ENCODE measurements around the gene TTC28. TPM values are rescaled to one million over a fixed set of nuclear protein-coding genes. Genes with fewer than 3 reads are reported as not detected.

Gene TTC28
- total RNA-seq, 1 donor from 2014 or later = 23.2 TPM

DNA sequence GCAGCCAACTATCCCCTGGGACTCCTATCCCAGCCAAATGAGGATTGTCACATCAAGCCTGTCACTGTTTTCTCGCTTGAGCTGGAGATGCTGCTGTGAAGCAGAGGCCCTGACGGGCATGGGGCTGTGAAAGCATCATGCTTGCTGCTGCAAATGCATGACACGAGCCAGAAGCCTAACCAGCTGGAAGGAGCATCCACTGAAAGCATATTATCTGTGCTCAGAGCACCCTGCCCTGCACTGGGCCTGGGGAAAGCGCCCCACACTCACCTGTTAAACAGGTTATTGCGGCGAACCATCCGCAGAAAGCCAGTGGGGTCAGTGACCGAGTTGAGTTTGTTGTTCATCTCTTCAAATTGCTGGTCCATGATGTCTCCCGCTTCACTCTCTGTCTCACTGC is 649.7 kb downstream of the TTC28 start:
- H3K27ac Mint-ChIP-seq (ENCODE audit: unreplicated experiment) = no peak overlapping the region
- Histone ChIP-seq H3K27ac (ENCODE audit: low read depth, low read length) (no peak overlapping the region), H4K20me1 (ENCODE audit: insufficient read depth, low read length) (peaks cover 10% of the 10 kb centered on the region), H3K9ac (ENCODE audit: low read length) (no peak overlapping the region), H3K27me3 (ENCODE audit: insufficient read depth, low read length) (no peaks in the 10 kb centered on the region), H3K79me2 (ENCODE audit: insufficient read depth, low read length) (no peaks in the 10 kb centered on the region), H3K36me3 (ENCODE audit: insufficient read depth, low read length) (no peaks in the 10 kb centered on the region), H3K4me1 (ENCODE audit: insufficient read depth, low read length) (peaks cover 14% of the 10 kb centered on the region), H3K4me3 (ENCODE audit: insufficient read depth, low read depth, low read length) (no peak overlapping the region), H2AFZ (ENCODE audit: low read depth, low read length) (no peak overlapping the region), H3K9me3 (ENCODE audit: insufficient read depth, low read depth, low read length) (no peaks in the 10 kb centered on the region), H3K4me2 (ENCODE audit: low read length) (no peak overlapping the region)
- H3K9me3 Mint-ChIP-seq (ENCODE audit: unreplicated experiment) = peaks cover 4% of the 10 kb centered on the region
- DNase-seq (ENCODE audit: low read depth) = no peak
- H3K36me3 Mint-ChIP-seq (ENCODE audit: low read depth, unreplicated experiment) = peaks cover 16% of the 10 kb centered on the region
- no peak for FAIRE-seq
- peaks cover 7% of the 10 kb centered on the region for H3K27me3 Mint-ChIP-seq (ENCODE audit: low read depth, unreplicated experiment)
- H3K4me3 Mint-ChIP-seq (ENCODE audit: unreplicated experiment) = no peak overlapping the region
- peaks cover under 1% of the 10 kb centered on the region for H3K4me1 Mint-ChIP-seq (ENCODE audit: low read depth, unreplicated experiment)
- TF ChIP-seq EZH2 (IDR thresholded peaks at IDR 0.05; ENCODE audit: insufficient read depth, low read length) = no peak
- TF ChIP-seq, protein P1, sequence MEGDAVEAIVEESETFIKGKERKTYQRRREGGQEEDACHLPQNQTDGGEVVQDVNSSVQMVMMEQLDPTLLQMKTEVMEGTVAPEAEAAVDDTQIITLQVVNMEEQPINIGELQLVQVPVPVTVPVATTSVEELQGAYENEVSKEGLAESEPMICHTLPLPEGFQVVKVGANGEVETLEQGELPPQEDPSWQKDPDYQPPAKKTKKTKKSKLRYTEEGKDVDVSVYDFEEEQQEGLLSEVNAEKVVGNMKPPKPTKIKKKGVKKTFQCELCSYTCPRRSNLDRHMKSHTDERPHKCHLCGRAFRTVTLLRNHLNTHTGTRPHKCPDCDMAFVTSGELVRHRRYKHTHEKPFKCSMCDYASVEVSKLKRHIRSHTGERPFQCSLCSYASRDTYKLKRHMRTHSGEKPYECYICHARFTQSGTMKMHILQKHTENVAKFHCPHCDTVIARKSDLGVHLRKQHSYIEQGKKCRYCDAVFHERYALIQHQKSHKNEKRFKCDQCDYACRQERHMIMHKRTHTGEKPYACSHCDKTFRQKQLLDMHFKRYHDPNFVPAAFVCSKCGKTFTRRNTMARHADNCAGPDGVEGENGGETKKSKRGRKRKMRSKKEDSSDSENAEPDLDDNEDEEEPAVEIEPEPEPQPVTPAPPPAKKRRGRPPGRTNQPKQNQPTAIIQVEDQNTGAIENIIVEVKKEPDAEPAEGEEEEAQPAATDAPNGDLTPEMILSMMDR (IDR thresholded peaks at IDR 0.05; ENCODE audit: insufficient read depth, low read depth, low read length) = no peak

DNA sequence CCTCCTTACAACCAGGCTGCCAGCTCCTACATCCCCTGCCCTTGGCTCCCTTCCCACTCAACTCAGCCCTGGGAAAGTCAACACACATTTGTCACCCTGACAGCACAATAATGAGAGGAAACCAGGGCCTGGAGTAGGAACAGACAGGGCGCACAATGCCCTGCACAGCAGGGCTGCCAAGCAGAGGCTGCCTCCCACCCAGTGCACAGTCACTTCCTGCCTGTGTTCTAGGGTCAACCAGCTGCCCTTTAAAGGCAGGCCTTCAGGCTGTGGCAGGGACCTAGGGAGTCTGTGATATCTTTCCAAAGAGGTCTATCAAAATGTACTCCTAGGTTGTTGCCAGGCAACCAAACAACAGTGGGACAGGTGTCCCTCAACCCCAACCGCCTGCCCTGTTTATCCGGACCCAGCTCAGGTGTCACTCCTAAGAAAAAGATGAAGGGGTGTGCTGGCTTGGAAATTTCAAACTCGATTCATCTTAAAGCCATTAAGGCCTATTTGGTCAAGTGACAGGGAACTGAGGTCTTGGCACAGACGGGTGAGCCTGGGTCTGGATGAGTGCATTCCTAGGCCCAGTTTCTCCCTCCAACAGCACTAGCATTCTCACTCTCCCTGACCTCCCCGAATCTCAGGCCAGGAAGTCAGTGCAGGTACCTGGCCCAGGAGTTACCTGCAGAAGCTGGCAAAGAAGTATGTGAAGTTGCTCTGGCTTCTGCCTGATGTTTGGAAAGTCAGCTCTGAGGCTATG is 650.3 kb downstream of the TTC28 start:
- Histone ChIP-seq H3K4me1 (ENCODE audit: insufficient read depth, low read length) (peaks cover 8% of the 10 kb centered on the region), H2AFZ (ENCODE audit: low read depth, low read length) (no peak overlapping the region), H3K9me3 (ENCODE audit: insufficient read depth, low read depth, low read length) (no peaks in the 10 kb centered on the region), H3K36me3 (ENCODE audit: insufficient read depth, low read length) (no peaks in the 10 kb centered on the region), H4K20me1 (ENCODE audit: insufficient read depth, low read length) (peaks cover 4% of the 10 kb centered on the region), H3K79me2 (ENCODE audit: insufficient read depth, low read length) (no peaks in the 10 kb centered on the region), H3K4me3 (ENCODE audit: insufficient read depth, low read depth, low read length) (no peak overlapping the region), H3K9ac (ENCODE audit: low read length) (no peak overlapping the region), H3K27ac (ENCODE audit: low read depth, low read length) (no peak overlapping the region), H3K4me2 (ENCODE audit: low read length) (no peak overlapping the region), H3K27me3 (ENCODE audit: insufficient read depth, low read length) (no peaks in the 10 kb centered on the region)
- Mint-ChIP-seq H3K9me3 (ENCODE audit: unreplicated experiment) (peaks cover 4% of the 10 kb centered on the region), H3K4me1 (ENCODE audit: low read depth, unreplicated experiment) (no peaks in the 10 kb centered on the region), H3K27ac (ENCODE audit: unreplicated experiment) (no peak overlapping the region), H3K4me3 (ENCODE audit: unreplicated experiment) (no peak overlapping the region), H3K36me3 (ENCODE audit: low read depth, unreplicated experiment) (peaks cover 18% of the 10 kb centered on the region), H3K27me3 (ENCODE audit: low read depth, unreplicated experiment) (peaks cover 11% of the 10 kb centered on the region)
- no peak for FAIRE-seq
- TF ChIP-seq, protein P1 (IDR thresholded peaks at IDR 0.05; ENCODE audit: insufficient read depth, low read depth, low read length) = no peak
- no peak for TF ChIP-seq EZH2 (IDR thresholded peaks at IDR 0.05; ENCODE audit: insufficient read depth, low read length)
- peak; percentile 46 for DNase-seq (ENCODE audit: low read depth)
